ENCODE results near the gene JMJD1C. TPM values are rescaled to one million over a fixed set of nuclear protein-coding genes. Genes with fewer than 3 reads are reported as not detected.

The JMJD1C gene
- total RNA-seq, 2 experiments from 2014 or later, result 389 to 399 TPM

- Histone ChIP-seq H3K36me3 (ENCODE audit: insufficient read depth, low read length) (peaks cover 21% of the 10 kb centered on the region), H3K4me3 (ENCODE audit: low read length) (no peak overlapping the region), H3K27me3 (ENCODE audit: control insufficient read depth in 1 of 2, insufficient read depth in 2 of 2, low read length in 2 of 2) (no peaks in the 10 kb centered on the region), H3K27ac (ENCODE audit: low read depth in 1 of 2, low read length in 2 of 2) (no peak overlapping the region), H3K4me1 (ENCODE audit: insufficient read depth, low read length) (peaks cover 28% of the 10 kb centered on the region), H3K9me3 (ENCODE audit: control insufficient read depth in 1 of 2, insufficient read depth in 1 of 2, low read length in 2 of 2) (no peaks in the 10 kb centered on the region)
- peak overlapping the region; percentile 31 for H3K4me3 Mint-ChIP-seq
- intact Hi-C loops (cut with DNase I, micrococcal nuclease), result loop anchor here in 1 of 2 experiments (2.0 kb wide), 1 partner anchor 13 kb away; no protein-coding TSS in a partner anchor
- no peak overlapping the region for H3K27ac Mint-ChIP-seq
- no peaks in the 10 kb centered on the region for H3K27me3 Mint-ChIP-seq
- H3K4me1 Mint-ChIP-seq (ENCODE audit: low read depth), result peaks cover 96% of the 10 kb centered on the region
- H3K36me3 Mint-ChIP-seq (ENCODE audit: low read depth), result peaks cover 55% of the 10 kb centered on the region
- no peak for TF ChIP-seq CTCF (IDR thresholded peaks at IDR 0.05)
- ATAC-seq (ENCODE audit: poor library complexity), result no peak
- no peaks in the 10 kb centered on the region for H3K9me3 Mint-ChIP-seq
- CTCF ChIA-PET, result interaction anchor here (1.4 to 1.6 kb wide), 3 partner anchors 13 to 464 kb away, joined by 3 to 6 read pairs (median 4); no protein-coding TSS in a partner anchor
- DNase-seq, result no peak
- POLR2A ChIA-PET, result interaction anchor here (0.6 to 6.7 kb wide), 6 partner anchors 9 to 373 kb away, joined by 3 to 54 read pairs (median 4); no protein-coding TSS in a partner anchor
Measured at GRCh38 chr10:63256009-63256773, 209.6 kb downstream of the JMJD1C start.

DNA sequence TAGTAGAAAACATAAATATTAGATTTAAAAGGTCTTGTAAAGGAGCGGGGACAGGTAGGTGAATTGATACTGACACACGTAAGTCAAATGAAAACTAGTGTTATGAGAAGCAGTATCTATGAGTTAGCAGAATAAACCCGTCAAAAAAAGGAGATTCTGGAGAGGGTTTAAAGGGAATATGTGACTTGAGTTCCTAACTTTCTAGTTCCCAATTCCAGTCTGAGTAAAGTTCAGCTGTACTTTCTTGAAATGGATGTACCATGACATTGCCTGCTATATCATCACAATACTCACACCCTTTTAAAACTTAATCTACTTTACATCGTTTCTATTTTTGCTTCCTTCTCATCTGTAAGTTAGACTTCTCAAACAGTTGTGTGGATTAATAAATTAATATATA is 210.5 kb downstream of the JMJD1C start:
- DNase-seq (no peak), ATAC-seq (ENCODE audit: poor library complexity) (no peak)
- no peak overlapping the region for H3K4me3 Mint-ChIP-seq
- peaks cover 56% of the 10 kb centered on the region for H3K36me3 Mint-ChIP-seq (ENCODE audit: low read depth)
- H3K9me3 ChIP-seq (ENCODE audit: control insufficient read depth in 1 of 2, insufficient read depth in 1 of 2, low read length in 2 of 2), result no peaks in the 10 kb centered on the region
- H3K27me3 Mint-ChIP-seq, result no peaks in the 10 kb centered on the region
- H3K27ac ChIP-seq (ENCODE audit: low read depth in 1 of 2, low read length in 2 of 2), result no peak overlapping the region
- peaks cover 98% of the 10 kb centered on the region for H3K4me1 Mint-ChIP-seq (ENCODE audit: low read depth)
- peaks cover 20% of the 10 kb centered on the region for H3K4me1 ChIP-seq (ENCODE audit: insufficient read depth, low read length)
- ChIA-PET POLR2A (interaction anchor here (1.5 to 6.7 kb wide), 2 partner anchors 13 to 14 kb away, joined by 5 to 54 read pairs; no protein-coding TSS in a partner anchor), CTCF (interaction anchor here (1.4 to 1.6 kb wide), 3 partner anchors 14 to 465 kb away, joined by 3 to 6 read pairs (median 4); no protein-coding TSS in a partner anchor)
- H3K27me3 ChIP-seq (ENCODE audit: control insufficient read depth in 1 of 2, insufficient read depth in 2 of 2, low read length in 2 of 2), result no peaks in the 10 kb centered on the region
- H3K4me3 ChIP-seq (ENCODE audit: low read length), result no peak overlapping the region
- H3K27ac Mint-ChIP-seq, result no peak overlapping the region
- intact Hi-C loops (cut with DNase I, micrococcal nuclease), result no loop called here
- TF ChIP-seq CTCF (IDR thresholded peaks at IDR 0.05), result no peak
- H3K9me3 Mint-ChIP-seq, result no peaks in the 10 kb centered on the region
- peaks cover 16% of the 10 kb centered on the region for H3K36me3 ChIP-seq (ENCODE audit: insufficient read depth, low read length)

- POLR2A ChIA-PET, result interaction anchor here (0.5 to 1.0 kb wide), 2 partner anchors 101 to 269 kb away, joined by 3 read pairs; no protein-coding TSS in a partner anchor
- no peaks in the 10 kb centered on the region for H3K9me3 ChIP-seq (ENCODE audit: control insufficient read depth in 1 of 2, insufficient read depth in 1 of 2, low read length in 2 of 2)
- H3K27me3 ChIP-seq (ENCODE audit: control insufficient read depth in 1 of 2, insufficient read depth in 2 of 2, low read length in 2 of 2), result no peaks in the 10 kb centered on the region
- H3K27ac ChIP-seq (ENCODE audit: low read depth in 1 of 2, low read length in 2 of 2), result no peak overlapping the region
- H3K4me3 Mint-ChIP-seq, result peak overlapping the region; percentile 5
- H3K27me3 Mint-ChIP-seq, result no peaks in the 10 kb centered on the region
- H3K9me3 Mint-ChIP-seq, result no peaks in the 10 kb centered on the region
- intact Hi-C loops (cut with DNase I, micrococcal nuclease), result loop anchor here in 1 of 2 experiments (2.0 kb wide), 1 partner anchor 14 kb away; no protein-coding TSS in a partner anchor
- no peak for DNase-seq
- no peak for TF ChIP-seq CTCF (IDR thresholded peaks at IDR 0.05)
- CTCF ChIA-PET, result interaction anchor here (0.6 to 1.4 kb wide), 3 partner anchors 14 to 334 kb away, joined by 3 read pairs; no protein-coding TSS in a partner anchor
- H3K4me1 Mint-ChIP-seq (ENCODE audit: low read depth), result peaks cover 88% of the 10 kb centered on the region
- peaks cover 47% of the 10 kb centered on the region for H3K36me3 Mint-ChIP-seq (ENCODE audit: low read depth)
- peak overlapping the region; percentile 0 for H3K27ac Mint-ChIP-seq
- H3K4me1 ChIP-seq (ENCODE audit: insufficient read depth, low read length), result peaks cover 18% of the 10 kb centered on the region
- H3K4me3 ChIP-seq (ENCODE audit: low read length), result no peak overlapping the region
- ATAC-seq (ENCODE audit: poor library complexity), result no peak
- H3K36me3 ChIP-seq (ENCODE audit: insufficient read depth, low read length), result peaks cover 19% of the 10 kb centered on the region
Measured at GRCh38 chr10:63253040-63253439, 212.7 kb downstream of the JMJD1C start.

All from CD4-positive, alpha-beta T cell (primary cell).